ENCODE data around the gene SMPX.
"Not testable (repeated sequence)": the region's sequence is repeated elsewhere in the genome, so short reads cannot be mapped to it uniquely, and the experiment has no call there.

The SMPX gene

GRCh38 chrX:21757960-21758359 lies at the start of gene SMPX:
Gene SMPX, minus strand, starts transcription at chrX:21758116. Its CDS starts 3,826 bp downstream, at chrX:21754290.
- DNase-seq: no peak

- no peak for DNase-seq
These were observed 48.8 kb upstream of the SMPX start for GRCh38 chrX:21806691-21807090.

GRCh38 chrX:21802839-21803238 lies 44.9 kb upstream of the SMPX start:
- DNase-seq: no peak

- DNase-seq: no peak
These were observed 44.2 kb upstream of the SMPX start for GRCh38 chrX:21802054-21802670.

- DNase-seq: no peak
These were observed 42.4 kb upstream of the SMPX start for GRCh38 chrX:21800344-21800770.

GRCh38 chrX:21799767-21800166 lies 41.9 kb upstream of the SMPX start:
- DNase-seq: no peak

GRCh38 chrX:21798677-21799219 lies 40.8 kb upstream of the SMPX start:
- DNase-seq: no peak

GRCh38 chrX:21781976-21782375 lies 24.1 kb upstream of the SMPX start:
- DNase-seq: no peak

- no peak for DNase-seq
These were observed 23.6 kb upstream of the SMPX start for GRCh38 chrX:21781525-21781924.

GRCh38 chrX:21779095-21779494 lies 21.2 kb upstream of the SMPX start:
- no peak for DNase-seq

- DNase-seq: no peak
These were observed 20.3 kb upstream of the SMPX start for GRCh38 chrX:21778236-21778635.

GRCh38 chrX:21775128-21775527 lies 17.2 kb upstream of the SMPX start:
- not testable (repeated sequence) for DNase-seq

GRCh38 chrX:21773036-21773435 lies 15.1 kb upstream of the SMPX start:
- DNase-seq: not testable (repeated sequence)

- no peak for DNase-seq
These were observed 12.9 kb upstream of the SMPX start for GRCh38 chrX:21770631-21771321.

- DNase-seq: no peak
These were observed 8.2 kb upstream of the SMPX start for GRCh38 chrX:21766101-21766500.

- no peak for DNase-seq
These were observed 6.1 kb upstream of the SMPX start for GRCh38 chrX:21764008-21764407.

- DNase-seq: no peak
These were observed 572 bp upstream of the SMPX start for GRCh38 chrX:21758488-21758887.

- no peak for DNase-seq
These were observed 959 bp downstream of the SMPX start for GRCh38 chrX:21756785-21757529.

GRCh38 chrX:21749924-21750323 lies 8.0 kb downstream of the SMPX start:
- DNase-seq: no peak

- no peak for DNase-seq
These were observed 9.7 kb downstream of the SMPX start for GRCh38 chrX:21748235-21748634.

- no peak for DNase-seq
These were observed 10.4 kb downstream of the SMPX start for GRCh38 chrX:21747558-21747957.

GRCh38 chrX:21745756-21746155 lies 12.2 kb downstream of the SMPX start:
- peak; percentile 4 to 23 for DNase-seq

- DNase-seq: no peak
These were observed 13.2 kb downstream of the SMPX start for GRCh38 chrX:21744721-21745120.

GRCh38 chrX:21744060-21744459 lies 13.9 kb downstream of the SMPX start:
- DNase-seq: no peak

Measured in stimulated activated CD4-positive, alpha-beta T cell treated with anti-CD3 and anti-CD28 coated beads, Interleukin-4, amount 100 ng/mL, for 4 hours (primary cell).